Measurements from ENCODE around the gene RASGRF1. TPM values are rescaled to one million over a fixed set of nuclear protein-coding genes. Genes with fewer than 3 reads are reported as not detected.

Gene RASGRF1
- total and polyA plus RNA-seq, 9 of the 15 experiments (the other 6 are each of a cell fraction or from before 2014, with no cell fraction given) = 0.03 to 0.58 (median 0.06) TPM; not detected in 1

DNA sequence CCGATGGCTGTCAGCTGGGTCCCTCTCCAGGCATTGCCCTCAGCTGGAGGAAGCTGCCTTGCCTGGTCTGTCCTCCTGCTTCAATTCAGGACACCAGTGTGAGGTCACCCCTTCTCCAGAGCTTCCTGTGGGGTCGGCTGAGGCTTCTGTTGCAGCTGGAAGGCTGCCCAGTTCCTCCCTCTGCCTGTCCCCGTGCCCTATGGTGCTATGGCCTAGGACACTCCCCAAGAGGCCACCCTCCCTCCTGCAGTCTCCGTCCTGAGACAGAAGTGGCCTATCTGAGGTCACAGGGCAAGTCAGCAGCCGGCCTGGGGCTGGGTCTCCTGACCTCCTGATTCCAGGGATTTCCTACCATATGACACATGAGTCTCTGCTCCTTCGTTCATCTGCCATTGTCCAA, 57.9 kb downstream of the RASGRF1 start (continued):
- TF ChIP-seq, protein P1, sequence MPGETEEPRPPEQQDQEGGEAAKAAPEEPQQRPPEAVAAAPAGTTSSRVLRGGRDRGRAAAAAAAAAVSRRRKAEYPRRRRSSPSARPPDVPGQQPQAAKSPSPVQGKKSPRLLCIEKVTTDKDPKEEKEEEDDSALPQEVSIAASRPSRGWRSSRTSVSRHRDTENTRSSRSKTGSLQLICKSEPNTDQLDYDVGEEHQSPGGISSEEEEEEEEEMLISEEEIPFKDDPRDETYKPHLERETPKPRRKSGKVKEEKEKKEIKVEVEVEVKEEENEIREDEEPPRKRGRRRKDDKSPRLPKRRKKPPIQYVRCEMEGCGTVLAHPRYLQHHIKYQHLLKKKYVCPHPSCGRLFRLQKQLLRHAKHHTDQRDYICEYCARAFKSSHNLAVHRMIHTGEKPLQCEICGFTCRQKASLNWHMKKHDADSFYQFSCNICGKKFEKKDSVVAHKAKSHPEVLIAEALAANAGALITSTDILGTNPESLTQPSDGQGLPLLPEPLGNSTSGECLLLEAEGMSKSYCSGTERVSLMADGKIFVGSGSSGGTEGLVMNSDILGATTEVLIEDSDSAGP (CRISPR knock-in tag; IDR thresholded peaks at IDR 0.05) = no peak
- TF ChIP-seq MAZ (CRISPR knock-in tag; conservative IDR thresholded peaks at IDR 0.05 in 1 of 2, IDR thresholded peaks at IDR 0.05 in 1 of 2) (no peak), NFIX (CRISPR knock-in tag; IDR thresholded peaks at IDR 0.05; ENCODE audit: low read depth) (no peak), SMARCE1 (IDR thresholded peaks at IDR 0.05) (no peak), KLF1 (tag; IDR thresholded peaks at IDR 0.05) (no peak), TAL1 (IDR thresholded peaks at IDR 0.05) (no peak), YBX1 (IDR thresholded peaks at IDR 0.05) (no peak)
- TF ChIP-seq, protein P2, sequence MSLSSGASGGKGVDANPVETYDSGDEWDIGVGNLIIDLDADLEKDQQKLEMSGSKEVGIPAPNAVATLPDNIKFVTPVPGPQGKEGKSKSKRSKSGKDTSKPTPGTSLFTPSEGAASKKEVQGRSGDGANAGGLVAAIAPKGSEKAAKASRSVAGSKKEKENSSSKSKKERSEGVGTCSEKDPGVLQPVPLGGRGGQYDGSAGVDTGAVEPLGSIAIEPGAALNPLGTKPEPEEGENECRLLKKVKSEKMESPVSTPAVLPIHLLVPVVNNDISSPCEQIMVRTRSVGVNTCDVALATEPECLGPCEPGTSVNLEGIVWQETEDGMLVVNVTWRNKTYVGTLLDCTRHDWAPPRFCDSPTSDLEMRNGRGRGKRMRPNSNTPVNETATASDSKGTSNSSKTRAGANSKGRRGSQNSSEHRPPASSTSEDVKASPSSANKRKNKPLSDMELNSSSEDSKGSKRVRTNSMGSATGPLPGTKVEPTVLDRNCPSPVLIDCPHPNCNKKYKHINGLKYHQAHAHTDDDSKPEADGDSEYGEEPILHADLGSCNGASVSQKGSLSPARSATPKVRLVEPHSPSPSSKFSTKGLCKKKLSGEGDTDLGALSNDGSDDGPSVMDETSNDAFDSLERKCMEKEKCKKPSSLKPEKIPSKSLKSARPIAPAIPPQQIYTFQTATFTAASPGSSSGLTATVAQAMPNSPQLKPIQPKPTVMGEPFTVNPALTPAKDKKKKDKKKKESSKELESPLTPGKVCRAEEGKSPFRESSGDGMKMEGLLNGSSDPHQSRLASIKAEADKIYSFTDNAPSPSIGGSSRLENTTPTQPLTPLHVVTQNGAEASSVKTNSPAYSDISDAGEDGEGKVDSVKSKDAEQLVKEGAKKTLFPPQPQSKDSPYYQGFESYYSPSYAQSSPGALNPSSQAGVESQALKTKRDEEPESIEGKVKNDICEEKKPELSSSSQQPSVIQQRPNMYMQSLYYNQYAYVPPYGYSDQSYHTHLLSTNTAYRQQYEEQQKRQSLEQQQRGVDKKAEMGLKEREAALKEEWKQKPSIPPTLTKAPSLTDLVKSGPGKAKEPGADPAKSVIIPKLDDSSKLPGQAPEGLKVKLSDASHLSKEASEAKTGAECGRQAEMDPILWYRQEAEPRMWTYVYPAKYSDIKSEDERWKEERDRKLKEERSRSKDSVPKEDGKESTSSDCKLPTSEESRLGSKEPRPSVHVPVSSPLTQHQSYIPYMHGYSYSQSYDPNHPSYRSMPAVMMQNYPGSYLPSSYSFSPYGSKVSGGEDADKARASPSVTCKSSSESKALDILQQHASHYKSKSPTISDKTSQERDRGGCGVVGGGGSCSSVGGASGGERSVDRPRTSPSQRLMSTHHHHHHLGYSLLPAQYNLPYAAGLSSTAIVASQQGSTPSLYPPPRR (CRISPR knock-in tag; IDR thresholded peaks at IDR 0.05; ENCODE audit: borderline replicate concordance) = no peak
